Right lobe of liver (tissue), 6 donors: ENCODE measurements around the gene EXOC2. TPM values are rescaled to one million over a fixed set of nuclear protein-coding genes. Genes with fewer than 3 reads are reported as not detected.

ENCODE experiments used
- ATAC-seq, 4 donors: fragments of 200-7000 bp; cut with Tn5 transposase; one replicate each; pipeline ENCODE4 v1.9.1; 2020; ENCODE audit warnings: mild to moderate bottlenecking in 4 of 4, moderate library complexity in 4 of 4
- DNase-seq, 3 donors: peaks; one replicate each; pipeline ENCODE4 v3.0.0-alpha.2; 2020
- H3K27ac ChIP-seq, 3 donors: fragments of 200-600 bp; one replicate each; pipeline ENCODE4 v1.8.0; 2022
- H3K27me3 ChIP-seq, 2 donors: fragments of 200-600 bp; one replicate each; pipeline ENCODE4 v1.8.0; 2022
- H3K36me3 ChIP-seq, 4 donors: fragments of 200-600 bp; sonication (generic) in 1 of 4; one replicate each; pipeline versions ENCODE4 v1.5.1 to v1.8.0; 2017 to 2022; ENCODE audit warnings: control low read depth in 1 of 4
- H3K4me1 ChIP-seq, 4 donors: fragments of 200-600 bp; sonication (generic) in 1 of 4; one replicate each; pipeline versions ENCODE4 v1.5.1 to v1.8.0; 2017 to 2022; ENCODE audit warnings: control low read depth in 1 of 4
- H3K4me3 ChIP-seq, 3 donors: fragments of 200-600 bp; one replicate each; pipeline ENCODE4 v1.8.0; 2022
- H3K9me3 ChIP-seq, 4 donors: fragments of 200-600 bp; sonication (generic) in 1 of 4; one replicate each; pipeline versions ENCODE4 v1.5.1 to v1.8.0; 2017 to 2022; ENCODE audit warnings: control low read depth in 1 of 4
- CTCF ChIP-seq, 4 donors: fragments of 200-600 bp in 3 of 4; fragments of 450-650 bp in 1 of 4; IDR thresholded peaks; one replicate each; pipeline versions ENCODE4 v1.5.1 to v1.8.0; 2016 to 2022; ENCODE audit warnings: antibody characterized with exemption in 4 of 4, mild to moderate bottlenecking in 2 of 4
- POLR2A ChIP-seq: fragments of 450-650 bp; IDR thresholded peaks from one replicate; pipeline ENCODE4 v1.6.1; 2017; ENCODE audit warnings: antibody characterized with exemption, mild to moderate bottlenecking
- WGBS: methylation state at CpG from one replicate; pipeline ENCODE4 v1.1.6; 2018; ENCODE audit warnings: low coverage, low lambda C conversion rate; ENCODE audit not compliant: insufficient coverage; ENCODE audit errors: missing lambda C conversion rate; 5-methylcytosine and 5-hydroxymethylcytosine counted together
- intact Hi-C, 2 donors: fragments of 100-400 bp; cut with DNase I; formaldehyde crosslinking; loops; one replicate each; pipeline versions ENCODE4 v1.11.2 to v1.14.1; 2022
- total RNA-seq, 6 experiments: library from RNA; depleted of rRNA in 2 of 6; stranded (reverse); fragments of >200 nt in 2 of 6; fragmentation: NEBNext Ultra II Directional in 3 of 6; extraction: Animal tissue kit (Norgen Biotek cat#: 25700) in 3 of 6; gene quantifications; one replicate each; pipeline versions ENCODE4 v1.1.0 to v1.2.4, GENCODE V29; 2016 to 2023
- donor health status: DM: no; HTN: yes; CAD: no.
- donor health status: DM: no; HTN: no; CAD: no.
- donor health status: DM: no; HTN: no; CAD: no.
- donor health status: DM: no; HTN: yes; CAD: no.
- donor health status: DM: no; HTN: yes; CAD: no.

Gene EXOC2
- total RNA-seq, 6 experiments from 2014 or later, result 7.1 to 12.8 (median 10.5) TPM

- no peak for TF ChIP-seq POLR2A
- TF ChIP-seq CTCF (IDR thresholded peaks at IDR 0.05), result no peak
- intact Hi-C loops, result no loop called here
- no peak for ATAC-seq
- no peaks in the 10 kb centered on the region for H3K9me3 ChIP-seq
- no peaks in the 10 kb centered on the region for H3K36me3 ChIP-seq
- WGBS, result 73% methylated on average over 4 of the region's 4 CpGs
- H3K4me3 ChIP-seq, result no peak overlapping the region
- no peaks in the 10 kb centered on the region for H3K4me1 ChIP-seq
- no peaks in the 10 kb centered on the region for H3K27me3 ChIP-seq
- no peak for DNase-seq
- H3K27ac ChIP-seq, result no peak overlapping the region
These were observed 29.7 kb upstream of the EXOC2 start for GRCh38 chr6:722608-723007.

- Histone ChIP-seq H3K27ac (no peak overlapping the region), H3K4me1 (no peaks in the 10 kb centered on the region), H3K27me3 (no peaks in the 10 kb centered on the region), H3K36me3 (no peaks in the 10 kb centered on the region), H3K9me3 (no peaks in the 10 kb centered on the region), H3K4me3 (no peak overlapping the region)
- intact Hi-C loops, result no loop called here
- TF ChIP-seq POLR2A, result no peak
- peak; percentile 70 to 98 (median 92) for TF ChIP-seq CTCF (IDR thresholded peaks at IDR 0.05)
- ATAC-seq, result peak; percentile 85 to 94 (median 90)
- 4% methylated on average over 11 of the region's 11 CpGs for WGBS
- DNase-seq, result peak; percentile 68 to 76 (median 73)
These were observed 29.2 kb upstream of the EXOC2 start for GRCh38 chr6:722077-722524.

GRCh38 chr6:718345-718744, 25.4 kb upstream of the EXOC2 start:
- H3K4me1 ChIP-seq, result no peaks in the 10 kb centered on the region
- no peaks in the 10 kb centered on the region for H3K36me3 ChIP-seq
- ATAC-seq, result no peak
- TF ChIP-seq CTCF (IDR thresholded peaks at IDR 0.05) (no peak), POLR2A (no peak)
- intact Hi-C loops, result no loop called here
- H3K9me3 ChIP-seq, result no peaks in the 10 kb centered on the region
- WGBS, result 75% methylated on average over 3 of the region's 7 CpGs
- no peaks in the 10 kb centered on the region for H3K27me3 ChIP-seq
- H3K27ac ChIP-seq, result no peak overlapping the region
- H3K4me3 ChIP-seq, result no peak overlapping the region
- DNase-seq, result no peak

- WGBS, result 87% methylated on average over 8 of the region's 11 CpGs
- intact Hi-C loops, result no loop called here
These were observed 24.2 kb upstream of the EXOC2 start for GRCh38 chr6:717135-717534.

More at GRCh38 chr6:717135-717534, 24.2 kb upstream of the EXOC2 start:
- Histone ChIP-seq H3K27me3 (no peaks in the 10 kb centered on the region), H3K27ac (no peak overlapping the region), H3K4me3 (no peak overlapping the region), H3K36me3 (no peaks in the 10 kb centered on the region), H3K4me1 (no peaks in the 10 kb centered on the region), H3K9me3 (no peaks in the 10 kb centered on the region)
- TF ChIP-seq CTCF (IDR thresholded peaks at IDR 0.05) (no peak), POLR2A (no peak)
- DNase-seq (no peak), ATAC-seq (no peak)
